Loucy (cell line): Measurements from ENCODE around the gene BCL2.

ENCODE experiments used
- H2AFZ ChIP-seq: fragments of 200-600 bp; sonication (generic); 2 replicates; pipeline ENCODE4 v1.6.0; 2016; ENCODE audit warnings: antibody characterized with exemption, mild to moderate bottlenecking, low read length, moderate library complexity
- H3F3A ChIP-seq: fragments of 200-600 bp; 2 replicates; pipeline ENCODE4 v1.6.0; 2016; ENCODE audit warnings: antibody characterized with exemption, low read depth, mild to moderate bottlenecking
- H3K27me3 ChIP-seq: fragments of 200-600 bp; sonication (generic); 2 replicates; pipeline ENCODE4 v1.6.1; 2014; ENCODE audit warnings: low read length, mild to moderate bottlenecking; ENCODE audit not compliant: insufficient read depth, poor library complexity, severe bottlenecking
- H3K36me3 ChIP-seq: fragments of 200-600 bp; sonication (generic); 2 replicates; pipeline ENCODE4 v1.6.1; 2016; ENCODE audit warnings: low read length; ENCODE audit not compliant: insufficient read depth
- H3K4me1 ChIP-seq: fragments of 200-600 bp; sonication (generic); 2 replicates; pipeline ENCODE4 v1.5.1; 2014; ENCODE audit warnings: low read length, mild to moderate bottlenecking; ENCODE audit not compliant: insufficient read depth, poor library complexity, severe bottlenecking
- H3K4me2 ChIP-seq: fragments of 200-600 bp; sonication (generic); 2 replicates; pipeline ENCODE4 v1.6.0; 2014; ENCODE audit warnings: antibody characterized with exemption, low read length, low read depth, mild to moderate bottlenecking; ENCODE audit not compliant: poor library complexity, severe bottlenecking
- H3K4me3 ChIP-seq: fragments of 200-600 bp; sonication (generic); 2 replicates; pipeline ENCODE4 v1.5.1; 2014; ENCODE audit warnings: low read length, mild to moderate bottlenecking, mixed read lengths; ENCODE audit not compliant: poor library complexity, severe bottlenecking
- H3K79me2 ChIP-seq: fragments of 200-600 bp; sonication (generic); 2 replicates; pipeline ENCODE4 v1.6.1; 2014; ENCODE audit warnings: low read length; ENCODE audit not compliant: insufficient read depth
- H3K9ac ChIP-seq: fragments of 200-600 bp; sonication (generic); 2 replicates; pipeline ENCODE4 v1.6.0; 2014; ENCODE audit warnings: mild to moderate bottlenecking, low read depth, low read length, moderate library complexity; ENCODE audit not compliant: poor library complexity, severe bottlenecking
- H3K9me2 ChIP-seq: fragments of 200-600 bp; sonication (generic); replicated peaks from 2 replicates; pipeline ENCODE4 v1.6.1; 2016; ENCODE audit warnings: low read depth, low read length, mixed read lengths
- H3K9me3 ChIP-seq: fragments of 200-600 bp; sonication (generic); 2 replicates; pipeline ENCODE4 v1.6.1; 2014; ENCODE audit warnings: mild to moderate bottlenecking, antibody characterized with exemption, low read length, low read depth; ENCODE audit not compliant: insufficient read depth
- H4K20me1 ChIP-seq: fragments of 200-600 bp; sonication (generic); 2 replicates; pipeline ENCODE4 v1.6.0; 2014; ENCODE audit warnings: antibody characterized with exemption, low read length, mild to moderate bottlenecking; ENCODE audit not compliant: insufficient read depth, poor library complexity, severe bottlenecking
- EZH2phosphoT487 ChIP-seq: fragments of 200-600 bp; IDR thresholded peaks from 2 replicates; pipeline ENCODE4 v1.6.1; 2018; ENCODE audit warnings: antibody characterized with exemption, mild to moderate bottlenecking, moderate library complexity, borderline replicate concordance
- TF ChIP-seq, protein P1 (sequence below): fragments of 200-600 bp; sonication (generic); conservative IDR thresholded peaks from 2 replicates; pipeline ENCODE4 v1.5.1; 2014; ENCODE audit warnings: mild to moderate bottlenecking, antibody characterized with exemption, low read length

The BCL2 gene

DNA sequence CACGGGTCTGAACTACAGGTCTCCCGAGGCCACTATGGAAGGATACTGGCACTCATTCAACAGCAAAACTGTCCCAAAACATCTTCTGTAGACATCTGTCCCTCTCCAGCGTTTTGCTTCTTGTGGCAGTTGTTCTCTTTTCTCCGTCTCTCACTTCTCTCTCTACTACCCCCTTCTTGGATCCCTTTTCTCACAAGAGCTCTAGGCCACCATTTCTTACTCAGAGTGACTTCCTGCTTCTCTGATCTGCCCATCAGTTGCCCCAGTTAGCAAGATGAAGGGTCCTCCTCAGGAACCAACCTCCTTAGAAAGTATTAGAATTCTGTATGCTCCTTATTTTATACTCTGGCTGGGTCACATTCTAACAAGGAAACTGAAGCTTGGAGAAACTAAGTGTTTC, 32.6 kb downstream of the BCL2 start:
- Histone ChIP-seq H3K9me3 (no peaks in the 10 kb centered on the region), H3K36me3 (peaks cover 9% of the 10 kb centered on the region; the same call in 1 of the 2 replicates), H2AFZ (no peak overlapping the region), H4K20me1 (peaks cover 10% of the 10 kb centered on the region), H3K4me2 (no peak overlapping the region), H3K9ac (no peak overlapping the region), H3F3A (no peaks in the 10 kb centered on the region), H3K4me1 (no peaks in the 10 kb centered on the region), H3K9me2 (no peaks in the 10 kb centered on the region), H3K27me3 (no peaks in the 10 kb centered on the region), H3K79me2 (peaks cover 92% of the 10 kb centered on the region), H3K4me3 (no peak overlapping the region)
- no peak for TF ChIP-seq EZH2phosphoT487
- TF ChIP-seq, protein P1, sequence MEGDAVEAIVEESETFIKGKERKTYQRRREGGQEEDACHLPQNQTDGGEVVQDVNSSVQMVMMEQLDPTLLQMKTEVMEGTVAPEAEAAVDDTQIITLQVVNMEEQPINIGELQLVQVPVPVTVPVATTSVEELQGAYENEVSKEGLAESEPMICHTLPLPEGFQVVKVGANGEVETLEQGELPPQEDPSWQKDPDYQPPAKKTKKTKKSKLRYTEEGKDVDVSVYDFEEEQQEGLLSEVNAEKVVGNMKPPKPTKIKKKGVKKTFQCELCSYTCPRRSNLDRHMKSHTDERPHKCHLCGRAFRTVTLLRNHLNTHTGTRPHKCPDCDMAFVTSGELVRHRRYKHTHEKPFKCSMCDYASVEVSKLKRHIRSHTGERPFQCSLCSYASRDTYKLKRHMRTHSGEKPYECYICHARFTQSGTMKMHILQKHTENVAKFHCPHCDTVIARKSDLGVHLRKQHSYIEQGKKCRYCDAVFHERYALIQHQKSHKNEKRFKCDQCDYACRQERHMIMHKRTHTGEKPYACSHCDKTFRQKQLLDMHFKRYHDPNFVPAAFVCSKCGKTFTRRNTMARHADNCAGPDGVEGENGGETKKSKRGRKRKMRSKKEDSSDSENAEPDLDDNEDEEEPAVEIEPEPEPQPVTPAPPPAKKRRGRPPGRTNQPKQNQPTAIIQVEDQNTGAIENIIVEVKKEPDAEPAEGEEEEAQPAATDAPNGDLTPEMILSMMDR = no peak

DNA sequence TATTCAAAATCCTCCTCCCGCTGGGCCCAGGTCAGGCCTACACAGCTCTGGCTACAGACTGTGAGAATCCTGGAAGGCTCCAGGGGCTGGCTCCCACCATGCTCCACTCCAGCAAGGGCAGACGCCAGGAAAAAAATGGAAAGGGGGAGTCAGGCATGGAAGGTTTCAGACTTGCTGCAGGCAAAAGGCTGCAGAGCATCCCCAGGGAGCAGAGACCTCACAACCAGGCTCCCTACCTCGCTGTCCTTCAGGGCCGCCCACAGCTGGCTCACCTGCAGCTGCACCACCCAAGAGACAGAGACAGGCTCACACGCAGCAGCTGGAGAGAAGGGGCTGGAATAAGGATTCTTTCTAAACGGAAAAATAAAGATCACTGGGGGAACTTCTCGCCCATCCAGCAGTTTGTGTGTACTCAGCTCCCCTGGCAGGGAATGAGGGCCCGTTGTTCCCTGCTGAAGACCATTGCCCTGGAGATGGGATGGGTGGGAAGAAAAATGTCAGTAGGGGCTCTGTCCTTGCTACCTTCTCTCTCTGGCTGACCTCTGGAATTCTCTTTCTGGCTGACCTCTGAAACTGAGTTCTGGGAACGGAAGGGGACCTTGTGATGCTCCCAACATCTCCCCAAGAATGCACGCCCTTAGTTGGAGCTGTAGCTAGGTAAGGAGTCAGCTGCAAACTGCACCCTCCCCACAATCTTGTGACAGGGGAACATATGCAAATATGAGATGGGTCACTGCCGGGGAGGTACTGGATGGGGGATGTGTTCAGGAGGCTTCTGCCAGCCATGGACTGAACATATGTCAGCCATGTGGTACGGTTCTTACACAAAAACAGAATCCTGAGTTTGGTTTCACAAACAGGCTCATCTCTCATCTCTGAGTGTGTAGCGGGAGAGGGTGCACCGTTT, 34.5 kb downstream of the BCL2 start:
- Histone ChIP-seq H3K27me3 (no peaks in the 10 kb centered on the region), H3K9me3 (no peaks in the 10 kb centered on the region), H3F3A (no peaks in the 10 kb centered on the region), H3K9ac (no peak overlapping the region), H3K4me2 (no peak overlapping the region), H3K9me2 (no peaks in the 10 kb centered on the region), H3K4me1 (no peaks in the 10 kb centered on the region), H3K36me3 (peaks cover 10% of the 10 kb centered on the region; the same call in 1 of the 2 replicates), H3K4me3 (no peak overlapping the region), H3K79me2 (peaks cover 88% of the 10 kb centered on the region; the same call in 1 of the 2 replicates), H2AFZ (no peak overlapping the region), H4K20me1 (peaks cover 6% of the 10 kb centered on the region)
- TF ChIP-seq, protein P1 = no peak
- no peak for TF ChIP-seq EZH2phosphoT487

- TF ChIP-seq EZH2phosphoT487 = no peak
- Histone ChIP-seq H3K4me2 (no peak overlapping the region), H3K79me2 (peaks cover 87% of the 10 kb centered on the region), H3F3A (no peaks in the 10 kb centered on the region), H3K9ac (no peak overlapping the region), H3K4me1 (no peaks in the 10 kb centered on the region), H3K27me3 (no peaks in the 10 kb centered on the region), H3K4me3 (no peak overlapping the region), H3K9me2 (no peaks in the 10 kb centered on the region), H2AFZ (no peak overlapping the region), H3K9me3 (no peaks in the 10 kb centered on the region), H3K36me3 (peaks cover 8% of the 10 kb centered on the region; the same call in 1 of the 2 replicates), H4K20me1 (peaks cover 6% of the 10 kb centered on the region)
Observed at GRCh38 chr18:63284173-63284799, 35.3 kb downstream of the BCL2 start.
